ENCODE data around the gene NDUFS8.

Gene NDUFS8

DNA sequence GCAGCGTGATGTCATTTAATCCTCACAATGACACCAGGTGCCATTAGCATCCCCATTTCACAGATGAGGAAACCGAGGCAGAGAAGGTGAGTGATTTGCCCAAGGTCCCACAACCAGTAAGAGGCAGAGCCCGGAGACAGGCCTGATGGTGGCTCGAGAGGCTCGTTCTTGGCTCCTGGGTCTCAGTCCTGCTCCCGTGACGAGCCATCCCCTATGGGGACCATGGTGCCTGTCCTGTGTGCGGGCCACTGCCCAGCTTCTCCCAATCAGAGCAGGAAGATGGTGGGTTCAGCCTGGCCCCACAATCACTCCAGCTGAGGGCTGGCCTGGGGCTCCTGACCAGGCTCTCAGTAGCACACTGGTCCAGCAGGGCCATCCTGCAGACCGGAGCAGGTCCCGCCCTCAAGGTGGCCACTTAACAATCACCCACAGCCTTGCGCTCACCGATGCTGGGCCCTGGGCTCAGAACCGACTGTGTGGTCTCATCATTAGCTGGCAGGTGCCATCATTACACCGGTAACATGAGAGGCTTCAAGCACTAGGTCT, 16.8 kb upstream of the NDUFS8 start:
- peaks cover 37 to 47% of the 10 kb centered on the region in 2 experiments for H3K4me1 ChIP-seq (ENCODE audit: control insufficient read depth in 1 of 2, insufficient read depth in 2 of 2, low read length in 2 of 2)
- no peak overlapping the region for H4K12ac ChIP-seq (ENCODE audit: low read depth, low read length)
- H3K36me3 ChIP-seq (ENCODE audit: control insufficient read depth in 1 of 2, insufficient read depth in 2 of 2, low read length in 2 of 2): no peaks in the 10 kb centered on the region
- H3K4ac ChIP-seq (ENCODE audit: low read depth, low read length): peak overlapping the region; percentile 59
- H3K18ac ChIP-seq (ENCODE audit: low read length): peak overlapping the region; percentile 71
- peaks cover 33% of the 10 kb centered on the region for H3K79me1 ChIP-seq (ENCODE audit: low read length)
- H3K23ac ChIP-seq (ENCODE audit: low read length): no peak overlapping the region
- peak overlapping the region; percentile 90 for H2AK5ac ChIP-seq (ENCODE audit: low read length)
- peaks cover 1% of the 10 kb centered on the region for H3K9me3 ChIP-seq (ENCODE audit: insufficient read depth, low read depth, low read length)
- DNase-seq: peak in 1 of 2 donors; percentile 2
- H3K27me3 ChIP-seq (ENCODE audit: insufficient read depth, low read length): no peaks in the 10 kb centered on the region
- peak overlapping the region; percentile 35 for H3K27ac ChIP-seq (ENCODE audit: low read depth, low read length)
- WGBS (ENCODE audit: extremely low coverage, insufficient coverage, insufficient read length): no CpG with 5 or more reads among the region's 14 CpGs
- peaks cover 5% of the 10 kb centered on the region for H3K79me2 ChIP-seq (ENCODE audit: control insufficient read depth, insufficient read depth, low read length, poor library complexity)
- peak overlapping the region; percentile 34 for H2BK5ac ChIP-seq (ENCODE audit: low read depth, low read length, poor library complexity)
- peak overlapping the region; percentile 24 for H2AFZ ChIP-seq (ENCODE audit: insufficient read depth, low read length, poor library complexity)
- H2BK12ac ChIP-seq (ENCODE audit: low read length): peak overlapping the region; percentile 98
- H3K4me3 ChIP-seq (ENCODE audit: low read depth, low read length): no peak overlapping the region
- no peak overlapping the region for H3K9ac ChIP-seq (ENCODE audit: low read length)
- peak overlapping the region; percentile 86 for H4K91ac ChIP-seq (ENCODE audit: low read depth, low read length)
- H4K8ac ChIP-seq (ENCODE audit: low read depth, low read length): peak overlapping the region; percentile 35
- peak overlapping the region; percentile 32 for H3K4me2 ChIP-seq (ENCODE audit: low read length)
- H2BK120ac ChIP-seq (ENCODE audit: insufficient read depth, low read length, poor library complexity): peak overlapping the region; percentile 89
- peak overlapping the region; percentile 86 for H3K14ac ChIP-seq (ENCODE audit: low read length)

DNA sequence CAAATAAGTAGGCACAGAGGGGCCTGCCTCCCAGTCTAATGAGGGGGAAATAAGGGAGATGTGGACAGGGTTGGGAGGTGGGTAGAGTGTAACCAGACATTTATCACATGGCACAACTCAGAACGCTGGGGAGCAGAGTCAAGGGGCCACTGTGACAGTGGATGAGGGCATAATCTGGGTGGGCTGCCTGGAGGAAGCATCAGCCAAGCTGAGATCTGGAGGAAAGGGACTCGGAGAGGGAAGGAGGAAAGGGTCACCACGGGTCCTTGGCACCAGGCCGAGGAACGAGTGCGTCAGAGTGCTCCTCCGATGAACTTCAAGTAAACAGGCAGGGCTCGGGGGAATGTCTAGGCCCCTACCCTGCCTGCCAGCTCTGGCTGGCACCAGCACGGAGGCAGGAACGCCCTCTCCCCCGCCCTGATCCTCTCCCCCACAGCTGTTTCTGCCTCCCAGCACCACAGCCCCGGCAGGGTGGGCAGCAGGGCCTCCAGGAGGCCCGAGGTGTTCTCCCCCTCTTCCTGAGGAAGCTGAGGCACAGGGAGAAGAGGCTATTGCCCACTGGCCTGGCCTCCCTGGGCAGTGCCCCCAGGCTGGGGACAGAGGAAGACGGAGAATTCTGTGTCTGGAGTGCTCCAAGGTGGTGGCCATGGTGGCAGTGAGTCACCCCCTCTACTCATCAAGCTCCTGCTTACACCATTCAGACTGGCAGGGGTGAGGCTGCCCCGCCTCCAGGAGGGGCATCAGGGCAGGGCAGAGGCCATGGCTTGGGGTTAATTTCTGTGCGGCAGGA, 16.1 kb upstream of the NDUFS8 start:
- peaks cover 33% of the 10 kb centered on the region for H3K79me1 ChIP-seq (ENCODE audit: low read length)
- peak; percentile 53 to 57 for DNase-seq
- WGBS (ENCODE audit: extremely low coverage, insufficient coverage, insufficient read length): no CpG with 5 or more reads among the region's 16 CpGs
- peak overlapping the region; percentile 89 for H2BK120ac ChIP-seq (ENCODE audit: insufficient read depth, low read length, poor library complexity)
- H3K4me2 ChIP-seq (ENCODE audit: low read length): no peak overlapping the region
- H4K91ac ChIP-seq (ENCODE audit: low read depth, low read length): peak overlapping the region; percentile 86
- H2AFZ ChIP-seq (ENCODE audit: insufficient read depth, low read length, poor library complexity): no peak overlapping the region
- no peaks in the 10 kb centered on the region for H3K27me3 ChIP-seq (ENCODE audit: insufficient read depth, low read length)
- peaks cover 1% of the 10 kb centered on the region for H3K9me3 ChIP-seq (ENCODE audit: insufficient read depth, low read depth, low read length)
- H3K4me3 ChIP-seq (ENCODE audit: low read depth, low read length): no peak overlapping the region
- H3K9ac ChIP-seq (ENCODE audit: low read length): no peak overlapping the region
- peaks cover 5% of the 10 kb centered on the region for H3K79me2 ChIP-seq (ENCODE audit: control insufficient read depth, insufficient read depth, low read length, poor library complexity)
- peaks cover 37 to 47% of the 10 kb centered on the region in 2 experiments for H3K4me1 ChIP-seq (ENCODE audit: control insufficient read depth in 1 of 2, insufficient read depth in 2 of 2, low read length in 2 of 2)
- H4K12ac ChIP-seq (ENCODE audit: low read depth, low read length): no peak overlapping the region
- H3K36me3 ChIP-seq (ENCODE audit: control insufficient read depth in 1 of 2, insufficient read depth in 2 of 2, low read length in 2 of 2): no peaks in the 10 kb centered on the region
- H3K23ac ChIP-seq (ENCODE audit: low read length): no peak overlapping the region
- H2AK5ac ChIP-seq (ENCODE audit: low read length): peak overlapping the region; percentile 90
- no peak overlapping the region for H3K27ac ChIP-seq (ENCODE audit: low read depth, low read length)
- H4K8ac ChIP-seq (ENCODE audit: low read depth, low read length): peak overlapping the region; percentile 7
- peak overlapping the region; percentile 71 for H3K18ac ChIP-seq (ENCODE audit: low read length)
- H2BK5ac ChIP-seq (ENCODE audit: low read depth, low read length, poor library complexity): peak overlapping the region; percentile 34
- no peak overlapping the region for H3K4ac ChIP-seq (ENCODE audit: low read depth, low read length)
- peak overlapping the region; percentile 98 for H2BK12ac ChIP-seq (ENCODE audit: low read length)
- peak overlapping the region; percentile 86 for H3K14ac ChIP-seq (ENCODE audit: low read length)

DNA sequence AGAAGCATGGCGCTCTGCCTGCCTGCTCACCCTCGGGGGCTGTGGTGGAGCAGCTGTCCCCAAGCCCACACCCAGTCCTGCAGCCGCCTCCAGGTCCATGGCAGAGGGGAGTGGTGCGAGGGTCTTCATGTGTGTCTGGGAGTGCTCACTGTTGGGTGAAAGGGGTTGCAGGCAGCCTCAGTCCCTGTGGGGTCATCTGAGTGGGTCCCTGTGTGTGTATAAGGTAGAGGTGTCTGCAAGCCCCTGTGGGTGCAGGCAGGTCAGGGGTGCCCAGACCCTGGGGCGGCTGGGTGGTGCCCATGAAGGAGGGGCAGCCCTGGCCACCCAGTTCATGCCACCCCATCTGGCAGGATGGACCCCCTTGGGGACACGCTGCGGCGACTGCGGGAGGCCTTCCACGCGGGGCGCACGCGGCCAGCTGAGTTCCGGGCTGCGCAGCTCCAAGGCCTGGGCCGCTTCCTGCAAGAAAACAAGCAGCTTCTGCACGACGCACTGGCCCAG, 15.5 kb upstream of the NDUFS8 start:
- Histone ChIP-seq H4K8ac (ENCODE audit: low read depth, low read length) (no peak overlapping the region), H2AK5ac (ENCODE audit: low read length) (no peak overlapping the region), H3K9ac (ENCODE audit: low read length) (no peak overlapping the region), H3K79me2 (ENCODE audit: control insufficient read depth, insufficient read depth, low read length, poor library complexity) (peaks cover 5% of the 10 kb centered on the region), H3K4me2 (ENCODE audit: low read length) (no peak overlapping the region), H3K36me3 (ENCODE audit: control insufficient read depth in 1 of 2, insufficient read depth in 2 of 2, low read length in 2 of 2) (no peaks in the 10 kb centered on the region), H3K23ac (ENCODE audit: low read length) (no peak overlapping the region), H3K27ac (ENCODE audit: low read depth, low read length) (no peak overlapping the region), H3K79me1 (ENCODE audit: low read length) (peaks cover 31% of the 10 kb centered on the region), H2BK12ac (ENCODE audit: low read length) (peak overlapping the region; percentile 98), H3K18ac (ENCODE audit: low read length) (no peak overlapping the region), H3K14ac (ENCODE audit: low read length) (no peak overlapping the region), H2BK120ac (ENCODE audit: insufficient read depth, low read length, poor library complexity) (no peak overlapping the region), H3K27me3 (ENCODE audit: insufficient read depth, low read length) (no peaks in the 10 kb centered on the region), H3K4me3 (ENCODE audit: low read depth, low read length) (peak overlapping the region; percentile 13), H3K4ac (ENCODE audit: low read depth, low read length) (no peak overlapping the region), H2AFZ (ENCODE audit: insufficient read depth, low read length, poor library complexity) (no peak overlapping the region), H3K4me1 (ENCODE audit: control insufficient read depth in 1 of 2, insufficient read depth in 2 of 2, low read length in 2 of 2) (peaks cover 35 to 45% of the 10 kb centered on the region in 2 experiments), H3K9me3 (ENCODE audit: insufficient read depth, low read depth, low read length) (peaks cover 1% of the 10 kb centered on the region), H4K12ac (ENCODE audit: low read depth, low read length) (no peak overlapping the region), H2BK5ac (ENCODE audit: low read depth, low read length, poor library complexity) (no peak overlapping the region), H4K91ac (ENCODE audit: low read depth, low read length) (peak overlapping the region; percentile 16)
- no CpG with 5 or more reads among the region's 19 CpGs for WGBS (ENCODE audit: extremely low coverage, insufficient coverage, insufficient read length)
- no peak for DNase-seq

DNA sequence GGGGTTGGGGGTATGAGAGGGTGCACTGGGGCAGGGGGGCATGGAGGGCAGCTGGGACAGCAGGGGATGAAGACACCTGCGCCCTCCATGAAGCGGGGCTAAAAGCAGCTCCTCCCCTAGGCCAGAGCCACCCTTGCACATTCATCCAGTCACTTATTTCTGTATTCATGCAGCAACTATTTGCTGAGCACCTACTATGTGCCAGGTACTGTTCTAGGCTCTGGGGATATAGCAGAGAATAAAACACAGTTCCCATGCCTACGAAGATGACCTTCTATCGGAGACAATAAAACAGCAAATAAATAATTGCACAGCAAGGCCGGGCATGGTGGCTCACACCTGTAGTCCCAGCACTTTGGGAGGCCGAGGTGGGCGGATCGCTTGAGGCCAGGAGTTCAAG, 15.0 kb upstream of the NDUFS8 start:
- H3K79me2 ChIP-seq (ENCODE audit: control insufficient read depth, insufficient read depth, low read length, poor library complexity): peaks cover 5% of the 10 kb centered on the region
- no CpG with 5 or more reads among the region's 8 CpGs for WGBS (ENCODE audit: extremely low coverage, insufficient coverage, insufficient read length)

More for the DNA sequence above, 15.0 kb upstream of the NDUFS8 start:
- Histone ChIP-seq H2BK120ac (ENCODE audit: insufficient read depth, low read length, poor library complexity) (no peak overlapping the region), H3K4me1 (ENCODE audit: control insufficient read depth in 1 of 2, insufficient read depth in 2 of 2, low read length in 2 of 2) (peaks cover 31 to 41% of the 10 kb centered on the region in 2 experiments), H3K79me1 (ENCODE audit: low read length) (peaks cover 26% of the 10 kb centered on the region), H3K14ac (ENCODE audit: low read length) (no peak overlapping the region), H4K8ac (ENCODE audit: low read depth, low read length) (no peak overlapping the region), H2BK12ac (ENCODE audit: low read length) (no peak overlapping the region), H2BK5ac (ENCODE audit: low read depth, low read length, poor library complexity) (no peak overlapping the region), H3K4me3 (ENCODE audit: low read depth, low read length) (peak overlapping the region; percentile 13), H3K9me3 (ENCODE audit: insufficient read depth, low read depth, low read length) (peaks cover 1% of the 10 kb centered on the region), H3K36me3 (ENCODE audit: control insufficient read depth in 1 of 2, insufficient read depth in 2 of 2, low read length in 2 of 2) (no peaks in the 10 kb centered on the region), H3K23ac (ENCODE audit: low read length) (no peak overlapping the region), H3K4me2 (ENCODE audit: low read length) (no peak overlapping the region), H3K18ac (ENCODE audit: low read length) (no peak overlapping the region), H3K27ac (ENCODE audit: low read depth, low read length) (no peak overlapping the region), H3K9ac (ENCODE audit: low read length) (no peak overlapping the region), H3K4ac (ENCODE audit: low read depth, low read length) (no peak overlapping the region), H4K91ac (ENCODE audit: low read depth, low read length) (no peak overlapping the region), H2AFZ (ENCODE audit: insufficient read depth, low read length, poor library complexity) (no peak overlapping the region), H4K12ac (ENCODE audit: low read depth, low read length) (no peak overlapping the region), H3K27me3 (ENCODE audit: insufficient read depth, low read length) (no peaks in the 10 kb centered on the region), H2AK5ac (ENCODE audit: low read length) (no peak overlapping the region)
- DNase-seq: no peak

Measured in trophoblast cell (in vitro differentiated cells and primary cell).